DOHH2 (cell line): Measurements from ENCODE around the gene LILRA5.
A peak's percentile ranks its signal among the peaks of the same experiment; 100 is the strongest.

ENCODE experiments used
- H3F3A ChIP-seq: fragments of 200-600 bp; sonication (generic), shearing (Covaris generic); 2 replicates; pipeline ENCODE4 v1.6.0; 2016; ENCODE audit warnings: antibody characterized with exemption, mild to moderate bottlenecking; ENCODE audit not compliant: control insufficient read depth, insufficient read depth
- H3K27ac ChIP-seq: fragments of 200-600 bp; sonication (generic); 2 replicates; pipeline ENCODE4 v1.5.1; 2014; ENCODE audit warnings: low read depth, mild to moderate bottlenecking, low read length, moderate library complexity
- H3K27me3 ChIP-seq: fragments of 200-600 bp; sonication (generic); 2 replicates; pipeline ENCODE4 v1.6.1; 2014; ENCODE audit warnings: mild to moderate bottlenecking, low read length, mixed read lengths; ENCODE audit not compliant: control insufficient read depth
- H3K36me3 ChIP-seq: fragments of 200-600 bp; sonication (generic); 2 replicates; pipeline ENCODE4 v1.6.1; 2014; ENCODE audit warnings: mild to moderate bottlenecking, low read length, moderate library complexity, mixed read lengths; ENCODE audit not compliant: control insufficient read depth
- H3K4me1 ChIP-seq: fragments of 200-600 bp; sonication (generic); 2 replicates; pipeline ENCODE4 v1.6.1; 2014; ENCODE audit warnings: mild to moderate bottlenecking, low read length, mixed read lengths; ENCODE audit not compliant: control insufficient read depth
- H3K4me2 ChIP-seq: fragments of 200-600 bp; sonication (generic); 2 replicates; pipeline ENCODE4 v1.6.0; 2014; ENCODE audit warnings: mild to moderate bottlenecking, low read length, moderate library complexity
- H3K4me3 ChIP-seq: fragments of 200-600 bp; sonication (generic); 2 replicates; pipeline ENCODE4 v1.5.1; 2014; ENCODE audit warnings: mild to moderate bottlenecking, low read length, mixed read lengths
- H3K79me2 ChIP-seq: fragments of 200-600 bp; sonication (generic); 2 replicates; pipeline ENCODE4 v1.6.1; 2014; ENCODE audit warnings: mild to moderate bottlenecking, low read length, mixed read lengths; ENCODE audit not compliant: control insufficient read depth
- H3K9me2 ChIP-seq: fragments of 200-600 bp; sonication (generic); replicated peaks from 2 replicates; pipeline ENCODE4 v1.6.1; 2014; ENCODE audit warnings: mild to moderate bottlenecking, low read length, mixed read lengths; ENCODE audit not compliant: control insufficient read depth
- H3K9me3 ChIP-seq: fragments of 200-600 bp; sonication (generic); 2 replicates; pipeline ENCODE4 v1.6.1; 2014; ENCODE audit warnings: antibody characterized with exemption, low read length, mixed read lengths; ENCODE audit not compliant: control insufficient read depth, insufficient read depth
- H4K20me1 ChIP-seq: fragments of 200-600 bp; sonication (generic); 2 replicates; pipeline ENCODE4 v1.6.0; 2014; ENCODE audit warnings: low read depth, mild to moderate bottlenecking, antibody characterized with exemption, low read length, moderate library complexity; ENCODE audit not compliant: control insufficient read depth, insufficient read depth
- CTCF ChIP-seq: fragments of 200-600 bp; sonication (generic); IDR thresholded peaks from one replicate; pipeline ENCODE4 v1.5.1; 2014; ENCODE audit warnings: antibody characterized with exemption, mild to moderate bottlenecking, low read depth, low read length; ENCODE audit not compliant: poor library complexity, severe bottlenecking
- EZH2phosphoT487 ChIP-seq: fragments of 200-600 bp; sonication (generic); IDR thresholded peaks from 2 replicates; pipeline ENCODE4 v1.6.1; 2017; ENCODE audit warnings: borderline replicate concordance, mild to moderate bottlenecking, antibody characterized with exemption, low read length, moderate library complexity, mixed read lengths

The LILRA5 gene

DNA sequence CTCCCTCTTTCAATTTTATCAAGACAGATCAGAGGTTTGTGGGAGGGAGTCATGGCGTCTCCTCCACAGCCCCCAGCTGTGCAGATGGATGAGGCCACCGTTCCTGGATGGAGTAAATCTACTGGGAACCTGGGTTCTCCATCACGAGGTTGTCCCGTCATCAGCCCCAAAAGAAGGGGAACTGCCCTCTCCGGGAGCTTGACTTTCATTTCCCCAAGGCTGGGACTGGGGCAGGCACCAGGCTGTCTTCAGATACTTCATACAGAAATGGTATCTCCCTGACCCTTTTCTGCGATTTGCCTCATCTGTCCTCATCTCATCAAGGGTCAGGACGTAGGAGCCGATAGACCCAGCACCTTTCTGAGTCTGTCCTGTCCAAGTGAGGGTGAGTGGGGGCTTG, 41.9 kb downstream of the LILRA5 start:
- H3F3A ChIP-seq, result no peaks in the 10 kb centered on the region
- no peaks in the 10 kb centered on the region for H4K20me1 ChIP-seq
- H3K9me2 ChIP-seq, result no peaks in the 10 kb centered on the region
- peaks cover 30% of the 10 kb centered on the region for H3K27me3 ChIP-seq
- no peak for TF ChIP-seq EZH2phosphoT487
- no peak for TF ChIP-seq CTCF
- H3K27ac ChIP-seq, result no peak overlapping the region
- H3K9me3 ChIP-seq, result no peaks in the 10 kb centered on the region
- no peak overlapping the region for H3K4me2 ChIP-seq
- no peaks in the 10 kb centered on the region for H3K4me1 ChIP-seq
- H3K79me2 ChIP-seq, result no peaks in the 10 kb centered on the region
- H3K36me3 ChIP-seq, result no peaks in the 10 kb centered on the region
- H3K4me3 ChIP-seq, result no peak overlapping the region

DNA sequence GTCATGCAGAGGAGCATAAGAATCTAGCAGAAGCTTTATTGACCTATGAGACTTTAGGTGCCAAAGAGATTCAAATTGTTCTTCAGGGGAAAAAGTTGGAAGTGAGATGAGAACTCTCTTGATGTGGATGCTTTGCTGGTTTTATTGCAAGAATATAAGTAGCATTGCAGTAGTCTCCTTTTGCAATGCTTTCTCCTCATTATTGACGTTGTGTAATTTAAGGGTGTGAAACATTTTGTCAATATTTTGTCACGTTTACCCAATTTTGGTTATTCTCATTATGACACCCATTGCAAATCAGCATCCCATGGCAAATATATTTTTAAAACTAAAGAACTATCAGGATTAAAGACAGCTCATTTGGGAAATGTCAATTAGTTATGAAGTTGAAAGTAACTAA, 44.0 kb downstream of the LILRA5 start:
- Histone ChIP-seq H3K4me2 (no peak overlapping the region), H4K20me1 (no peaks in the 10 kb centered on the region), H3F3A (no peaks in the 10 kb centered on the region), H3K9me2 (no peaks in the 10 kb centered on the region), H3K36me3 (no peaks in the 10 kb centered on the region), H3K4me1 (no peaks in the 10 kb centered on the region), H3K79me2 (no peaks in the 10 kb centered on the region), H3K27ac (no peak overlapping the region), H3K4me3 (no peak overlapping the region), H3K27me3 (peaks cover 34% of the 10 kb centered on the region), H3K9me3 (no peaks in the 10 kb centered on the region)
- TF ChIP-seq EZH2phosphoT487 (no peak), CTCF (no peak)

DNA sequence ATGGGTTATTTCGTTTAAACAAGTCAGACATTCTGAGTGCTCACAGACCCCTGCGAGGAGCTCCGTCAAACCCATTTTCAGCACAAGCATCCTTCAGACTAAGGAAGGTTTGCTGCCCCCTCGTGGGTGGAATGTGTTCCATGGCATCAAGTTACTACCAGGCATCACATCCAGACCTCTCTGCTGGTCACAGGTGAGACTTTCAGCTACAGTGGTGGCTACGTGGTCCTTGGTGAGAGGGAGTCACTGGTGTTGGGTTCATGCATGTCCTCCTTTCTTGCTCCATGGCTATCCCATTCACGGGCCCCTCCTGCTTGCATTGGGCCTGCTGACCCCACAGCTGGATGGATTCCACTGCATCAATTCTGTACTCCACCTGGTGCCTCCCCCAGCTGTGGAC, 46.8 kb downstream of the LILRA5 start:
- Histone ChIP-seq H3K4me2 (no peak overlapping the region), H3K4me1 (no peaks in the 10 kb centered on the region), H4K20me1 (no peaks in the 10 kb centered on the region), H3K27me3 (peaks cover 30% of the 10 kb centered on the region), H3K79me2 (no peaks in the 10 kb centered on the region), H3K27ac (no peak overlapping the region), H3K9me2 (no peaks in the 10 kb centered on the region), H3K9me3 (no peaks in the 10 kb centered on the region), H3K36me3 (no peaks in the 10 kb centered on the region), H3K4me3 (no peak overlapping the region), H3F3A (no peaks in the 10 kb centered on the region)
- TF ChIP-seq CTCF (peak; percentile 84), EZH2phosphoT487 (no peak)

DNA sequence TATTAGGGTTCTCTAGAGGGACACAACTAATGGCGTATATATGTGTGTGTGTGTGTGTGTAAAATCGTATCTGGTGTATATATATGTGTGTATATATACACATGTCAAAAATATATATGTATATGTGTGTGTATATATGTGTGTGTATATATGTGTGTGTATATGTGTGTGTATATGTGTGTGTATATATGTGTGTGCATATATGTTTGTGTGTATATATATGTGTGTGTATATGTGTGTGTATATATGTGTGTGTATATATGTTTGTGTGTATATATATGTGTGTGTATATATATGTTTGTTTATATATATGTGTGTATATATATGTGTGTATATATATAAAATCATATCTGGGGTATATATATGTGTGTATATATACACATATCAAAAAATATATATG, 50.5 kb downstream of the LILRA5 start:
- TF ChIP-seq EZH2phosphoT487 (no peak), CTCF (no peak)
- Histone ChIP-seq H3K9me3 (no peaks in the 10 kb centered on the region), H3K27me3 (peaks cover 10% of the 10 kb centered on the region; the same call in 1 of the 2 replicates)

More for the DNA sequence above, 50.5 kb downstream of the LILRA5 start:
- H3K36me3 ChIP-seq, result no peaks in the 10 kb centered on the region
- no peak overlapping the region for H3K27ac ChIP-seq
- no peaks in the 10 kb centered on the region for H3K9me2 ChIP-seq
- no peaks in the 10 kb centered on the region for H3F3A ChIP-seq
- no peak overlapping the region for H3K4me3 ChIP-seq
- no peaks in the 10 kb centered on the region for H3K4me1 ChIP-seq
- H3K4me2 ChIP-seq, result no peak overlapping the region
- no peaks in the 10 kb centered on the region for H3K79me2 ChIP-seq
- H4K20me1 ChIP-seq, result no peaks in the 10 kb centered on the region
